ENCODE data around the gene APOL1. TPM values are rescaled to one million over a fixed set of nuclear protein-coding genes. Genes with fewer than 3 reads are reported as not detected.
"Not testable (repeated sequence)": the region's sequence is repeated elsewhere in the genome, so short reads cannot be mapped to it uniquely, and the experiment has no call there.

Gene APOL1
- total and polyA plus RNA-seq, 2 of the 4 experiments (the other 2 are of a cell fraction) = 0.36 to 0.77 TPM

GRCh38 chr22:36252754-36253522, at the start of gene APOL1 (continued):
- TF ChIP-seq ELK1 (IDR thresholded peaks at IDR 0.05; ENCODE audit: borderline replicate concordance, low read depth, low read length) (no peak), RAD21 (IDR thresholded peaks at IDR 0.05; ENCODE audit: low read length) (no peak), POLR2A (IDR thresholded peaks at IDR 0.05; ENCODE audit: low read depth, low read length) (no peak), NFE2L2 (IDR thresholded peaks at IDR 0.05; ENCODE audit: low read depth, low read length) (no peak), RCOR1 (IDR thresholded peaks at IDR 0.05; ENCODE audit: insufficient replicate concordance, low read length) (no peak)

- H2AFZ ChIP-seq (replicated peaks; ENCODE audit: low read length, poor library complexity); H2BK20ac ChIP-seq (ENCODE audit: low read depth, low read length); H3K36me3 ChIP-seq (ENCODE audit: control insufficient read depth, insufficient read depth, low read length); H3K27me3 ChIP-seq (ENCODE audit: control insufficient read depth, insufficient read depth, low read length); intact Hi-C loops (cut with micrococcal nuclease); H3K4ac ChIP-seq (ENCODE audit: low read depth, low read length); H3K23ac ChIP-seq (ENCODE audit: low read depth, low read length); H3K79me1 ChIP-seq (ENCODE audit: low read depth in 1 of 2, low read length in 2 of 2); POLR2A ChIA-PET (ENCODE audit: unreplicated experiment); in situ Hi-C loops (cut with MboI; ENCODE audit: low sequenced_read_pairs); H3K4me1 ChIP-seq (ENCODE audit: control insufficient read depth, insufficient read depth, low read length); H3K27ac ChIP-seq (ENCODE audit: insufficient read depth, low read length); H3K14ac ChIP-seq (replicated peaks; ENCODE audit: low read depth, low read length); H4K5ac ChIP-seq (ENCODE audit: low read depth, low read length); H4K8ac ChIP-seq (ENCODE audit: low read depth in 2 of 2, low read length in 2 of 2); H3K9ac ChIP-seq (ENCODE audit: low read depth, low read length); H2BK15ac ChIP-seq (ENCODE audit: low read depth, low read length); H2BK120ac ChIP-seq (ENCODE audit: low read depth, low read length); H3K56ac ChIP-seq (ENCODE audit: extremely low read depth, insufficient read depth, low read length); dilution Hi-C loops (cut with HindIII; ENCODE audit: low sequenced_read_pairs, unreplicated experiment); H3K9me3 ChIP-seq (ENCODE audit: control insufficient read depth, insufficient read depth, low read length); H3K18ac ChIP-seq (ENCODE audit: low read depth, low read length); H2BK5ac ChIP-seq (ENCODE audit: low read depth, low read length, poor library complexity, severe bottlenecking); ATAC-seq (ENCODE audit: low read depth); H4K91ac ChIP-seq (ENCODE audit: insufficient read depth, low read depth, low read length); H3K4me2 ChIP-seq (ENCODE audit: low read depth, low read length); BruUV-seq (replicated peaks); H2AK9ac ChIP-seq (replicated peaks; ENCODE audit: low read depth, low read length, poor library complexity); H3K4me3 ChIP-seq (ENCODE audit: insufficient read depth, low read depth, low read length); H3K9me1 ChIP-seq (ENCODE audit: insufficient read depth, low read length); DNase-seq; H4K20me1 ChIP-seq (ENCODE audit: insufficient read depth, low read length); H2AK5ac ChIP-seq (ENCODE audit: low read depth, low read length); CTCF ChIA-PET: not testable (repeated sequence)
- no CpG with 5 or more reads among the region's 7 CpGs for WGBS, 2 experiments (ENCODE audit: extremely low coverage in 2 of 2, insufficient read length in 1 of 2)
Observed at GRCh38 chr22:36203441-36203840, 49.5 kb upstream of the APOL1 start.

Data from IMR-90 (cell line).